OCI-LY7 (cell line): ENCODE results near the gene MAP2K2. TPM values are rescaled to one million over a fixed set of nuclear protein-coding genes. Genes with fewer than 3 reads are reported as not detected.

Source experiments
- BruUV-seq: library from RNA; stranded (reverse); fragments of 400-500 nt; replicated peaks from 2 replicates; lab custom pipeline; 2021; lab: Mats Ljungman, UMichigan
- CTCF ChIA-PET: fragments of 300-600 bp; sonication (Branson Sonifier 250); formaldehyde crosslinking; loops from one replicate; lab custom pipeline; 2022; ENCODE audit warnings: antibody characterized with exemption; ENCODE audit not compliant: unreplicated experiment; lab: Charles Lee
- POLR2A ChIA-PET: fragments of 300-600 bp; sonication (Branson Sonifier 250); formaldehyde crosslinking; loops from one replicate; lab custom pipeline; 2022; ENCODE audit warnings: antibody characterized with exemption; lab: Charles Lee
- DNase-seq: peaks from one replicate; pipeline ENCODE4 v3.0.0-alpha.2; 2015; ENCODE audit warnings: low spot score
- H2AFZ ChIP-seq: fragments of 200-600 bp; sonication (generic), shearing (Covaris generic); 2 replicates; pipeline ENCODE4 v1.6.1; 2014; ENCODE audit warnings: mild to moderate bottlenecking, antibody characterized with exemption, low read length, moderate library complexity
- H3K27ac ChIP-seq: fragments of 200-600 bp; sonication (generic); 2 replicates; pipeline ENCODE4 v1.5.1; 2014; ENCODE audit warnings: mixed run types, low read depth, mild to moderate bottlenecking, moderate library complexity, low read length, inconsistent platforms; ENCODE audit not compliant: poor library complexity, severe bottlenecking
- H3K36me3 ChIP-seq: fragments of 200-600 bp; sonication (generic); 2 replicates; pipeline ENCODE4 v1.6.1; 2014; ENCODE audit warnings: mild to moderate bottlenecking, antibody characterized with exemption, low read length, moderate library complexity, mixed read lengths; ENCODE audit not compliant: insufficient read depth
- H3K4me1 ChIP-seq: fragments of 200-600 bp; sonication (generic); 2 replicates; pipeline ENCODE4 v1.5.1; 2014; ENCODE audit warnings: mild to moderate bottlenecking, low read length; ENCODE audit not compliant: insufficient read depth, poor library complexity, severe bottlenecking
- H3K4me2 ChIP-seq: fragments of 200-600 bp; sonication (generic); 2 replicates; pipeline ENCODE4 v1.6.1; 2014; ENCODE audit warnings: mild to moderate bottlenecking, low read length
- H3K4me3 ChIP-seq: fragments of 200-600 bp; sonication (generic); 2 replicates; pipeline ENCODE4 v1.5.1; 2014; ENCODE audit warnings: mild to moderate bottlenecking, low read depth, low read length; ENCODE audit not compliant: poor library complexity, severe bottlenecking
- H3K79me2 ChIP-seq: fragments of 200-600 bp; sonication (generic); 2 replicates; pipeline ENCODE4 v1.6.1; 2016; ENCODE audit warnings: low read depth, mild to moderate bottlenecking, low read length, moderate library complexity, mixed read lengths; ENCODE audit not compliant: insufficient read depth
- H3K9me2 ChIP-seq: fragments of 200-600 bp; sonication (generic); 2 replicates; pipeline ENCODE4 v1.6.1; 2016; ENCODE audit warnings: mild to moderate bottlenecking, low read length, mixed read lengths; ENCODE audit not compliant: insufficient read depth
- H3K9me3 ChIP-seq: fragments of 200-600 bp; sonication (generic); 2 replicates; pipeline ENCODE4 v1.6.1; 2014; ENCODE audit warnings: mild to moderate bottlenecking, mixed run types, low read length, mixed read lengths
- H4K20me1 ChIP-seq: fragments of 200-600 bp; sonication (generic); 2 replicates; pipeline ENCODE4 v1.6.1; 2014; ENCODE audit warnings: mild to moderate bottlenecking, antibody characterized with exemption, low read length, moderate library complexity, mixed read lengths; ENCODE audit not compliant: insufficient read depth
- CTCF ChIP-seq: fragments of 200-600 bp; sonication (generic); conservative IDR thresholded peaks from 2 replicates; pipeline ENCODE4 v1.5.1; 2014; ENCODE audit warnings: mild to moderate bottlenecking, antibody characterized with exemption, low read length, moderate library complexity, mixed read lengths
- EZH2phosphoT487 ChIP-seq: fragments of 200-600 bp; sonication (generic); IDR thresholded peaks from 2 replicates; pipeline ENCODE4 v1.6.1; 2018; ENCODE audit warnings: low read depth, borderline replicate concordance, mild to moderate bottlenecking, mixed run types, antibody characterized with exemption, low read length, moderate library complexity, mixed read lengths
- intact Hi-C: fragments of 100-400 bp; cut with micrococcal nuclease; formaldehyde crosslinking; loops from one replicate; pipeline ENCODE4 v1.10.0; 2022; ENCODE audit not compliant: unreplicated experiment
- total RNA-seq, 2 experiments: library from RNA; depleted of rRNA in 1 of 2; stranded (reverse); fragments of >200 nt in 1 of 2; shearing (Covaris generic) in 1 of 2; gene quantifications; 2 replicates each; pipeline ENCODE4 v1.2.3, GENCODE V29; 2014 to 2022

MAP2K2 gene
- total RNA-seq, 2 experiments from 2014 or later: 105 to 116 TPM

DNA sequence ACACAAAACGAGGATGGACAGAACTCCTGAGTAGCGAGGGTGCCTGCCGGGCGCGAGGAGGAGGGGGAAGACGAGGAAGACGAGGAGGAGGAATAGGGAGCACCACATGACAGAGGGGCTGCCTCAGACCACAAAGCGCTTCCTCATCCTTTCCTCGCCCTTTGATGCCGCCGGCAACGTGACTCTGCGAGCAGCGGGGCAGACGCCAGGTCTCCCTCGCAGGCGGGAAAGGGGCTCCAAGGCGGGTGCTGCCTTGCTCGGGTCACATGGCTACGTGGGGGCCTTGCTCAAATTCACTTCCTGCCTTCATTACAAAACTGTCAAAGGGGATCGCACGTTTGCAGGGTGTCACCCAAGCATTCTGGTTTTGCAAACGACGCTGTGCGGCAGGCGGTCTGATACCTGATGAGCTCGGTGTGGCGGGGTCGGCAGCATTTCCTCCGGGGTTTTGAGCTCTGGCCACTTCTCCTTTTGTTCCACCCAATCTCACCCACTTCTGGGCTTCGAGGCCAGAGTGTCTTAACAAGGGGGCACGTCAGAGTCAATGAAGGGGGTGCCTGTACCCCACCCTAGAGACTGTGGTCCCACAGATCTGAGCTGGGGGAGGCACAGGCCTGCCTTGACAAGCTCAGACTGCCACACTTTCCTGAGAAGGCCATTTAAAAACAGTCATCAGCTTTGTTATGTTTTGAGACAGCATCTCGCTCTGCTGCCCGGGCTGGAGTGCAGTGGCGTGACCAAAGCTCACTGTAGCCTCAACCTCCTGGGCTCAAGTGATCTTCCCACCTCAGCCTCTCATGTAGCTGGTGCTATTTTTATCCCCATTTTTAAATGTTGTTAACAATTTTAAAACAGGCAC, 14.9 kb downstream of the MAP2K2 start:
- Histone ChIP-seq H2AFZ (no peak overlapping the region), H3K27ac (no peak overlapping the region), H3K4me1 (no peaks in the 10 kb centered on the region), H3K36me3 (peaks cover 83% of the 10 kb centered on the region), H3K4me3 (no peak overlapping the region), H4K20me1 (no peaks in the 10 kb centered on the region), H3K4me2 (no peak overlapping the region), H3K9me3 (no peaks in the 10 kb centered on the region), H3K79me2 (no peaks in the 10 kb centered on the region), H3K9me2 (no peaks in the 10 kb centered on the region)
- no peak for TF ChIP-seq EZH2phosphoT487
- TF ChIP-seq CTCF: no peak
- no peak for DNase-seq
- intact Hi-C loops: no loop called here
- TSS peak; percentile 23 for BruUV-seq
- POLR2A ChIA-PET: interaction anchor here (0.6 kb wide), 1 partner anchor 1311 kb away, joined by 4 read pairs; no protein-coding TSS in a partner anchor
- CTCF ChIA-PET: no interaction called here

DNA sequence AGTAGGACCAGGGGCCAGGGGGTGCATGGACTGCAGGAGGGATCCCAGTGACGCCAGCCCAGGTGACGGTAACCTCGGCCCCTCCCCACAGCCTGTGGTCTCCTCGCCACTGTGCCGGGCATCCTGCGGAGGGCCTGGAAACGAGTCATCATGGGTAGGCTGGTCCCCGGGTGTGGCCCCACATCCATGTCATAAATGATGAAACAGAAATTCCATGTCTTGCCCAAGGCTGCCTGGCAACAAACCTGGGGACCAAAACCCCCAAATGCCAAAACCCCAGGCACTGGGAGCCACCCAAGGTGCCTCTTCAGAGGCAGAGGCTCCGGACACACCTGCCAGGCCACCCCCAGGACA, 20.9 kb downstream of the MAP2K2 start:
- Histone ChIP-seq H3K27ac (no peak overlapping the region), H3K4me3 (no peak overlapping the region), H3K4me2 (no peak overlapping the region), H3K4me1 (no peaks in the 10 kb centered on the region), H3K79me2 (no peaks in the 10 kb centered on the region), H3K9me3 (no peaks in the 10 kb centered on the region), H2AFZ (no peak overlapping the region), H4K20me1 (no peaks in the 10 kb centered on the region), H3K36me3 (peaks cover 64% of the 10 kb centered on the region), H3K9me2 (no peaks in the 10 kb centered on the region)
- DNase-seq: no peak
- TF ChIP-seq EZH2phosphoT487 (no peak), CTCF (no peak)
- no TSS peak for BruUV-seq
- CTCF ChIA-PET: no interaction called here
- intact Hi-C loops: no loop called here
- POLR2A ChIA-PET: no interaction called here
